GM13976 (cell line): ENCODE data around the gene TAS1R2.

Experiments
- DNase-seq: peaks from one replicate; pipeline ENCODE4 v3.0.0; 2012; ENCODE audit warnings: low spot score
- in situ Hi-C: fragments of 300-500 bp; cut with MboI; formaldehyde crosslinking; loops from one replicate; pipeline ENCODE4 v1.12.0; 2022; ENCODE audit warnings: low sequenced_read_pairs, mixed read lengths, inconsistent platforms; ENCODE audit not compliant: unreplicated experiment
- TF ChIP-seq, protein P1 (sequence below): IDR thresholded peaks from 2 replicates; pipeline ENCODE4 v1.5.1; 2012; ENCODE audit warnings: borderline replicate concordance, mild to moderate bottlenecking; ENCODE audit not compliant: insufficient read depth; ENCODE audit errors: extremely low read depth, missing control alignments, control extremely low read depth

TAS1R2 gene

DNA sequence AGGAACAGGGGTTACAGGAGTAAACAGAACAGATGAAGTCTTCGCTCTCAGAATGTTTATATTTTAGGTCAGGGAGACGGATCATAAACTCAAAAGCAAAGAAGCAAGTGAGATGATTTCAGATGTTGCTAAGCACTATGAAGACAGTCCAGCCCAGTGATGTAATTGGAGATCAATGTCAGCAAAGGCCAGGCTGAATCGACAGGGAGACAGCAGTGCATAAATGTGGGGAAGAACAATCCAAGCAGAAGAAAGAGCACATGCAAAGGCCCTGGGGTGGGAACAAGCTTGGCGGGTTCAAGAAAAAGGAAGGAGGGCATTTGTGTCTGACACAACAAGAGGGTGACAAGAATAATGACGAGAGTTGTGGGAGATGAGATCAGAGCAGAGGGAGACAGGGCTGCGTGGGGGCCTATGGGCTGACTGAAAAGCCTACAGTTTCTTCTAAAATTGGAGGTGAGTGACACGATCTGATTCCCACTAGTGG is 47.0 kb downstream of the TAS1R2 start:
- in situ Hi-C loops: no loop called here

DNA sequence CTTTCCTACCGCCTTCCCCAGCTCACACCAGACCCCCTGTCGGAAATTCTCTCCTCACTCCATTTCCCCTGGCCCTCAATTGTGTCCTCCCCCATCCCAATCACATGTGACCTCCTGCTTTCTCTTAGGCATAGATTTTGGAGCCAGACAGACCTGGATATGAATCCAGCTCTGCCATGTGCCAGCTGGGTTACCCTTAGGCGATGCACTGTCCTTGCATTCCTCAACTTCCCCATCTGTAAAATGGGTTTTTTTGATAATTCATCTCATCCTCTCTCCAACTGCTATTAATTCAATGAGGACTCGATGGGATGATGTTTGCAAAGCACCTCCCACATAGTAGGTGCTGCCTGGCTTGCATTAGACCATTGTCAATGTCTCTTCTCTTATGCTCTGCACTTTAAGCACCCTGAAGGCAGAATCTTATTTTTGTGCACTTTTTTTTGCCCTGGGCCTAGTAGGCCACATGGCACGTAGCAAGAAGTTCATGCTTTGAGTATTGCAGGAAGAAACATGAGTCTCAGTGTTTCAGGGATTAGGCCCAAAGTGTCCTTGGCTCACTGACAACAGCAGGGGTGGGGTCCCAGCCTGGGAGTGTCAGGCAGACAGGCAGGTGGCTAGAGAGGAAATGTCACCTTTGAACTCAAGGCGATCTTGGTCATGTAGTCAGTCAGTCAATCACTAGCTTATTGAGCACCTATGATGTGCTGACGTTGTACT is 47.6 kb downstream of the TAS1R2 start:
- in situ Hi-C loops: no loop called here
- no peak for DNase-seq
- TF ChIP-seq, protein P1, sequence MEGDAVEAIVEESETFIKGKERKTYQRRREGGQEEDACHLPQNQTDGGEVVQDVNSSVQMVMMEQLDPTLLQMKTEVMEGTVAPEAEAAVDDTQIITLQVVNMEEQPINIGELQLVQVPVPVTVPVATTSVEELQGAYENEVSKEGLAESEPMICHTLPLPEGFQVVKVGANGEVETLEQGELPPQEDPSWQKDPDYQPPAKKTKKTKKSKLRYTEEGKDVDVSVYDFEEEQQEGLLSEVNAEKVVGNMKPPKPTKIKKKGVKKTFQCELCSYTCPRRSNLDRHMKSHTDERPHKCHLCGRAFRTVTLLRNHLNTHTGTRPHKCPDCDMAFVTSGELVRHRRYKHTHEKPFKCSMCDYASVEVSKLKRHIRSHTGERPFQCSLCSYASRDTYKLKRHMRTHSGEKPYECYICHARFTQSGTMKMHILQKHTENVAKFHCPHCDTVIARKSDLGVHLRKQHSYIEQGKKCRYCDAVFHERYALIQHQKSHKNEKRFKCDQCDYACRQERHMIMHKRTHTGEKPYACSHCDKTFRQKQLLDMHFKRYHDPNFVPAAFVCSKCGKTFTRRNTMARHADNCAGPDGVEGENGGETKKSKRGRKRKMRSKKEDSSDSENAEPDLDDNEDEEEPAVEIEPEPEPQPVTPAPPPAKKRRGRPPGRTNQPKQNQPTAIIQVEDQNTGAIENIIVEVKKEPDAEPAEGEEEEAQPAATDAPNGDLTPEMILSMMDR: no peak

More for the DNA sequence above, 47.0 kb downstream of the TAS1R2 start:
- DNase-seq: no peak
- TF ChIP-seq, protein P1: no peak

DNA sequence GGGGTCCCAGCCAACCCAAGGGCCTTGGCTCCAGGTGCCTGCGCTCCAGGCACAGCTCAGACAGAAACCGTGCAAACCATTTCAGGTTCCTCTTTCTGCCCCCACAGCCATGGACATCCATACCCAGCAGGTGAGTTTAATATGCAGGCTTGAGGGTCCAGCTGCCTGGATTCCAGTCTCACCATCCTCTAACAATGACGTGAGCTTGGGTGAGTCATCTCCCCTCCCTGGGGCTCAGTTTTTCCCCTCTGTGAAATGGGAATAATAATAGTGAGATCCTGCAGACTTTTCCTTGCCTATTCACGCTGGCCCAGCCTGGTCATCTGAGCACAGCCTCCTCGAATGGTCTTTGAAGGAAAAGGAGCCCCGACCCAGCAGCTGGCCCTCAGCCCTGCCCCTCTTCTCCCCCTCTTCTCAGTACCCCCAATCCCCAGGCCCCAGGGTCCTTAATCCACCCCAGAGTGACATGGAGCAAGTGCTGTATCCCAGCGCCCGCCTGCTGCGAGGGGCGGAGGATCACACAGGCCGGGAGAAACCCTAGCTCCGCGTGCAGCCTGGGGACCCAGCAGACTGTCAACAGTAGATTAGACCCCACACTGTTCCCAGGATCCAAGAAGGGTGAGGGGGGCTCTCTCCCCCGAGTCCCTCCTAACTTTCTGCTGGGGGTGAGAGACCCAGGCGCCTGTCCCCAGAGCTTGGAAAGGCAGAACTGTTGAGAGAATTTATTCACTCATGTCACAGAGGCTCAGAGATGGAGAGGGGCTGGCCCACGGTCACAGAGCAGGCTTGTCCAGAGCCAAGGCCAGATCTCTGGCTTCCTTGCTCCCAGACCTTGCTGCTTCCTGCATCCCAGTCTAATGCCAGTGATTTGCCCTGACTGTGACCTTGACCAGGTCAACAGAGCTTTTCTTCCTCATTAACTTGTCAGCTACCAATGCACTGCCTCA is 49.2 kb downstream of the TAS1R2 start:
- in situ Hi-C loops: no loop called here
- no peak for DNase-seq

DNA sequence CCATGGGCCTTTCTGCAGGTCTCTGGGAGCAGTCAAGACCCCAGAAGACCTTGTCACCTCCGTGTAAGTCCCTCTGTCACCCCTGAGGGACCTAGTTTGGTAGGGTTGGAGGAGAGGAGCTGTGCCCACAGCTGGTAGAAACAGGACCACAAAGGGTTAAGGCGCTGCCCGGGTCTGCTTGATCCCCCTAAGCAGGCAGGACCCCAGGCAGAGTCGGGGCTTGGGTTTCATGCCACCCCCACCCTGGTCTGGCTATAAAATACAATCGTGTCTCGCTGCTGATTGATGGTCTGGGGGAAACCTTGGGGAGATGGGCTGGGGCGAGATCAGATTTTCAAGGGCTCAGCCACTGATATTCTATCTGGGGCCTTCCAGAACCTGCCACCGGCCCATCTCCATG is 50.9 kb downstream of the TAS1R2 start:
- TF ChIP-seq, protein P1: no peak
- in situ Hi-C loops: no loop called here

More for the DNA sequence above, 49.2 kb downstream of the TAS1R2 start:
- TF ChIP-seq, protein P1: no peak

DNA sequence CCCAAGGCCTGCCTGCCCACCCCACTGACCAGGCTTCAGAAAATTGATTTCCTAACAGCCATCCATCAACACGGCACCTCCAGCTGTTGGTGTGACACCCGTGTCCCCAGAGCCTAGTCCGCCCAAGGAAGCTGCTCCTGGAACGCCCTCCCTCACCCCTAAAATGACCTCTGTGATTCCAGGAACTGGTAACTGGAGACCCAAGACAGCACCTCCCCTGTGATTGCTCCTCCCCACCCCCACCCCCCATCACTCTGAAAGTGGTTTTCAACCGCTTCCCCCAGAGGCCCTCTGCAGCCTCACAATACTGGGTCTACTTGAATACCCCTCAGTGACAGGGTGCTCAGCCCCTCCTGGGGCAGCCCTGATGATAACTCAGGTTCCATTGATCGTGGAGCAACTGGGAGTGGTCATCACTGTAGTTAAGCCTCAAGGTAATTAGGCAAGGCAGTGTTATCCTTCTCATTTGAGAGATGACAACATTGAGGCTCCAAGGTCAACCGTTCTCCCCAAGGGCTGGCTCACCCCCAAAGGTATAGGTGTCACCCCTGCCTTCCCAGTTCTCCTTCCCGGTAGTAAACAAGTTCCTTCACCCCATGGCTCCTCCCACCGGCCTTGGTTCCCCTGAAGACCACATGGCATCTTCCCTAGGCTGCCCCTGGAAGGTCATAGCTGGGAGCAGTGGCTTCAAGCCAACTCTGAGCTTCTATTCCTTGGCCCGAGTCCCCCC is 52.0 kb downstream of the TAS1R2 start:
- TF ChIP-seq, protein P1: no peak
- in situ Hi-C loops: no loop called here

More for the DNA sequence above, 50.9 kb downstream of the TAS1R2 start:
- DNase-seq: no peak

More for the DNA sequence above, 52.0 kb downstream of the TAS1R2 start:
- no peak for DNase-seq
